Measurements from ENCODE around the gene RHOG.

RHOG gene

GRCh38 chr11:3810446-3810845, 30.3 kb downstream of the RHOG start:
- TF ChIP-seq, protein P1, sequence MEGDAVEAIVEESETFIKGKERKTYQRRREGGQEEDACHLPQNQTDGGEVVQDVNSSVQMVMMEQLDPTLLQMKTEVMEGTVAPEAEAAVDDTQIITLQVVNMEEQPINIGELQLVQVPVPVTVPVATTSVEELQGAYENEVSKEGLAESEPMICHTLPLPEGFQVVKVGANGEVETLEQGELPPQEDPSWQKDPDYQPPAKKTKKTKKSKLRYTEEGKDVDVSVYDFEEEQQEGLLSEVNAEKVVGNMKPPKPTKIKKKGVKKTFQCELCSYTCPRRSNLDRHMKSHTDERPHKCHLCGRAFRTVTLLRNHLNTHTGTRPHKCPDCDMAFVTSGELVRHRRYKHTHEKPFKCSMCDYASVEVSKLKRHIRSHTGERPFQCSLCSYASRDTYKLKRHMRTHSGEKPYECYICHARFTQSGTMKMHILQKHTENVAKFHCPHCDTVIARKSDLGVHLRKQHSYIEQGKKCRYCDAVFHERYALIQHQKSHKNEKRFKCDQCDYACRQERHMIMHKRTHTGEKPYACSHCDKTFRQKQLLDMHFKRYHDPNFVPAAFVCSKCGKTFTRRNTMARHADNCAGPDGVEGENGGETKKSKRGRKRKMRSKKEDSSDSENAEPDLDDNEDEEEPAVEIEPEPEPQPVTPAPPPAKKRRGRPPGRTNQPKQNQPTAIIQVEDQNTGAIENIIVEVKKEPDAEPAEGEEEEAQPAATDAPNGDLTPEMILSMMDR (IDR thresholded peaks at IDR 0.05; ENCODE audit: borderline replicate concordance, insufficient read depth, low read depth, low read length): no peak

DNA sequence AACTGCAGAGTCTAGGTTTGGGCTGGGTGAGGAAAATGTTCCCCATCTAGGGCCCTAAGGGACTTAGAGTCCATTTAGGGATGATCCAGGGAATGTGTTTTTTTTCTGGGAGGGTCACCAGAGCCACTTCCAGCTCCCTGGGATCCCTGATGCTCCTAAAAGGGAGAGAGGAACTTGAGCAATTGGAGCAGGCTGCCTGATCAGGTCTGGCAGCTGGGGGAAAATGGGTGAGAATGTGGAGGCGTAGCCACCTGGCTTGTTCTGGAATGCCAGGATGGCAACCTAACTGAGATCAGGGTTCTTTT, 31.2 kb downstream of the RHOG start:
- TF ChIP-seq, protein P1 (IDR thresholded peaks at IDR 0.05; ENCODE audit: borderline replicate concordance, insufficient read depth, low read depth, low read length): no peak
- H3K4me3 ChIP-seq (ENCODE audit: low read depth, low read length): no peak overlapping the region

More at GRCh38 chr11:3810446-3810845, 30.3 kb downstream of the RHOG start:
- H3K4me3 ChIP-seq (ENCODE audit: low read depth, low read length): no peak overlapping the region

DNA sequence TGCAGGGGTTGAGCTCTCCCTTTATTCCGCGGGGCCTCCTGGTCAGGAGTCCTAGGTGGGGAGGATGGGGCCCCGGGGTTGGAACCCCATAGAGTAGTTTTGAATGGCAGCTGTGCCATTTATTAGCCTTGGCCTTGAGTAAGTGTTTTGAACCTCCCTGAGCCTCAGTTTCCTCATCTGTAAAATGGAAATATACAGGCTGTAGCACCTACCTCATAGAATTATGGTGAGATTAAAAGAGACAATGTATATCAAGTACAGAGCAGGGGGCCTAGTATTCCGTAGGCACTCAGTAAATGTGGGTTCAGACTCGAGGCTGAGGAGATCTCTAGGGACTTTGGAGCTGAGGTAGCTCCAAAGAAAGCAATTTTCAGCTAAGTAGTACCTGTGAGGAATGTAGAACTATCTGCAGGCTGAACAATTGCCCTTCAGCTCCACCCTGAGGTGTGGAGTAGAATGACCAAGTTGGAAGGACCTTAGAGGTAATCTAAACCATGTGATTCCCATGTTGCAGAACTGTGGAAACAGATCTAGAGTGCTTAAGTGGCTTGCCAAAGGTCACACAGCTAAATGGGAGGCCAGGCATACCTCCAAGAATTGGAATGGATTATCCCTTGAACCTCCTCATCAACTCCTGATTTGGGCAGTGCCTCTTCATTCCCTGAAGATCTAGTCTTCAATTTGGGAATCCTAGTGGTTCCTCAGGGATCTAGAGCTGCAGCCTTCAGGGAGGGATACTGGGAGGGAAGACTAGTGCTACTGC, 31.7 kb downstream of the RHOG start:
- H3K4me3 ChIP-seq (ENCODE audit: low read depth, low read length): peak overlapping the region; percentile 62

GRCh38 chr11:3807909-3808860, 32.6 kb downstream of the RHOG start, which contains the start of gene PGAP2:
PGAP2 (plus strand) TSS chr11:3808560; CDS start chr11:3811260, 2,700 bp downstream.
- TF ChIP-seq, protein P1 (IDR thresholded peaks at IDR 0.05; ENCODE audit: borderline replicate concordance, insufficient read depth, low read depth, low read length): peak; percentile 79
- peak within 1 kb of the TSS; percentile 62 for H3K4me3 ChIP-seq (ENCODE audit: low read depth, low read length)

More for the DNA sequence above, 31.7 kb downstream of the RHOG start:
- TF ChIP-seq, protein P1 (IDR thresholded peaks at IDR 0.05; ENCODE audit: borderline replicate concordance, insufficient read depth, low read depth, low read length): peak; percentile 54; the same call in 1 of the 2 replicates

DNA sequence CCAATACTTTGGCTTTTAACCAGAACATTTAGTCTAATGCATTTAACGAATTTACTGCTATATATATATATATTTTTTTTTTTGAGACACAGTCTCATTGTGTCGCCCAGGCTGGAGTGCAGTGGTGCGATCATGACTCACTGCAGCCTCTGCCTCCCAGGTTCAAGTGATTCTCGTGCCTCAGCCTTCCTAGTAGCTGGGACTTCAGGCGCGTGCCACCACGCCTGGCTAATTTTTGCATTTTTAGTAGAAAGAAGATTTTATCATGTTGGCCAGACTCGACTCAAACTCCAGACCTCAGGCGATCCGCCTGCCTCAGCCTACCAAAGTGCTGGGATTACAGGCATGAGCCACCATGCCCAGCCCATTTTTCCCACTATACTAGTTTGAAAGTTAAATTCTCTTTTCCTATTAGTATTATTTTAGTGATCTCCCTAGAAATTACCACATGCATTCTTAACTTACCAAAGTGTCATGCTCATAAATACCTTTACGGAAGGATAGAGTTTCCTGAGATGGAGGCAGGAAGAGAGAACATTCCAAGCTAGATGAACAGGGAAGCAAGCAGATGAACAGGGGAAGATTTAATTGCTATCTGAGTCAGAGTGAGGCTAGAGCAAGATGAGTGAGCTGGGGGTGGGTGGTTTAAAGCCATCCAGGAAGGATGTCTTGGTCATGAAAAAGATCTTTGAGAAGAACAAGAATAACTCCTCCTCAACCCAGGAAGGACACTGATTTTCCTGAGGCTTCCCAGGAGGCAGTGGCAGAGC, 36.8 kb downstream of the RHOG start:
- TF ChIP-seq, protein P1 (IDR thresholded peaks at IDR 0.05; ENCODE audit: borderline replicate concordance, insufficient read depth, low read depth, low read length): no peak
- no peak overlapping the region for H3K4me3 ChIP-seq (ENCODE audit: low read depth, low read length)

DNA sequence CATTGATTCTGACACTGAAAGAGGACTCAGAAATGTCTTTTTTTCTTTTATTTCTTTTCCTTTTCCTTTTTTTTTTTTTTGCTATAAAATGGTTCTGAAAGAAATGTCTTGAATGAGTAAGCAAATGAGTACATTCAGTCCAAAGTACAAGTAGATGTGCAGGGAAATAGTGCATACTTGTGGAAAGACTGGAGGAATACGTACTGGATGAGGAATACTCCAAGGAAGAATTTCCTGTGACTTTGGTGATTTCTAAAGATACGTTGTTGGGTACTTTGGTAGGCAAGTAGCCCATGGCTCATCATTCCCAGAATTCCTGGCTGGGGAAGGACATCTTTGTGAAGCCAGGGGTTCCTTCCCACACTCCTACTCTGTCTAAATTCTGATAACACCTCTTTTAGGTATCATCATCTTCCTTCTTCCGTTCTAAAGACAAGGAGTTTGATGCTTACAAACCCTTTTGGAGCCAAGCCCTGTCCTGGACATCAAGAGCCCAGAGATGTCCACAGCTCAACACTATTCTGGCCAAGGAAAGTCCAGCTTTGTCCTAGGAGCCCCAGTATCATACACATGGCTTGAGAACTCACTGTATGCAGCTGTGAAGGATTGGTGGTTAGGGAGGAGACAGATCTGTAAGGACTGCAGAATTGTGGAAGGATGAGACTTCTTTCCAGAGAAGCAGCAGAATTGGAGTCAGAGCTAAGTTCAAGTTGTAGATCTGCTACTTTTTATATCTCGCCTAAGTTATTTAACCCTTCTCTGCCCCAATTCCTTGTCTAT, 38.6 kb downstream of the RHOG start:
- TF ChIP-seq, protein P1 (IDR thresholded peaks at IDR 0.05; ENCODE audit: borderline replicate concordance, insufficient read depth, low read depth, low read length): no peak
- no peak overlapping the region for H3K4me3 ChIP-seq (ENCODE audit: low read depth, low read length)

All from GM12875 (cell line).